WTC11 (cell line): Measurements from ENCODE around the gene GABBR2. TPM values are rescaled to one million over a fixed set of nuclear protein-coding genes. Genes with fewer than 3 reads are reported as not detected.

Experiments used
- ATAC-seq: fragments of 200-7000 bp; cut with Tn5 transposase; 2 replicates; pipeline ENCODE4 v1.10.0; 2021; ENCODE audit warnings: mild to moderate bottlenecking, moderate library complexity
- CTCF ChIA-PET: fragments of 300-600 bp; sonication (Branson Sonifier 250); formaldehyde crosslinking; loops from one replicate; lab custom pipeline; 2021; ENCODE audit warnings: antibody characterized with exemption; lab: Charles Lee
- POLR2A ChIA-PET: fragments of 350-600 bp; sonication (Branson Sonifier 250); formaldehyde crosslinking; loops from one replicate; lab custom pipeline; 2021; ENCODE audit warnings: antibody characterized with exemption; lab: Charles Lee
- DNase-seq: peaks from one replicate; pipeline ENCODE4 v3.0.0; 2021; ENCODE audit warnings: low spot score
- H3K27ac Mint-ChIP-seq: 2 replicates; pipeline ENCODE4 v1.8.0; 2021; ENCODE audit warnings: mixed read lengths
- H3K27me3 Mint-ChIP-seq: 2 replicates; pipeline ENCODE4 v1.8.0; 2021; ENCODE audit warnings: low read depth, mild to moderate bottlenecking, moderate library complexity, mixed read lengths
- H3K36me3 Mint-ChIP-seq: 2 replicates; pipeline ENCODE4 v1.8.0; 2021; ENCODE audit warnings: mixed read lengths
- H3K4me1 Mint-ChIP-seq: 2 replicates; pipeline ENCODE4 v1.8.0; 2022; ENCODE audit warnings: mixed read lengths
- H3K4me3 Mint-ChIP-seq: 2 replicates; pipeline ENCODE4 v1.8.0; 2021; ENCODE audit warnings: mild to moderate bottlenecking, moderate library complexity, mixed read lengths
- H3K9me3 Mint-ChIP-seq: 2 replicates; pipeline ENCODE4 v1.8.0; 2021; ENCODE audit warnings: mixed read lengths
- ATF1 ChIP-seq: sonication (generic); formaldehyde crosslinking; IDR thresholded peaks from 2 replicates; pipeline ENCODE4 v1.8.1; 2023; ENCODE audit warnings: mild to moderate bottlenecking, moderate library complexity, missing genetic modification reagents
- E2F1 ChIP-seq: sonication (generic); formaldehyde crosslinking; IDR thresholded peaks from 2 replicates; pipeline ENCODE4 v1.8.0; 2022; ENCODE audit warnings: mild to moderate bottlenecking, missing genetic modification reagents
- FOXP1 ChIP-seq: sonication (generic); formaldehyde crosslinking; IDR thresholded peaks from 2 replicates; pipeline ENCODE4 v1.8.0; 2022; ENCODE audit warnings: missing genetic modification reagents, mild to moderate bottlenecking, moderate library complexity, borderline replicate concordance
- HMGA2 ChIP-seq: fragments of 250-450 bp; sonication (Bioruptor Pico); IDR thresholded peaks from 2 replicates; pipeline ENCODE4 v1.4.0; 2021; ENCODE audit warnings: mild to moderate bottlenecking, moderate library complexity
- MLX ChIP-seq: sonication (generic); formaldehyde crosslinking; IDR thresholded peaks from 2 replicates; pipeline ENCODE4 v1.8.1; 2023; ENCODE audit warnings: mild to moderate bottlenecking, missing genetic modification reagents, moderate library complexity
- NR1H2 ChIP-seq: sonication (generic); formaldehyde crosslinking; IDR thresholded peaks from 2 replicates; pipeline ENCODE4 v1.9.0; 2021; ENCODE audit warnings: mild to moderate bottlenecking, moderate library complexity, missing genetic modification reagents
- NR2C2 ChIP-seq: sonication (generic); formaldehyde crosslinking; IDR thresholded peaks from 2 replicates; pipeline ENCODE4 v1.8.0; 2022; ENCODE audit warnings: mild to moderate bottlenecking, missing genetic modification reagents
- SOX15 ChIP-seq: fragments of 250-450 bp; sonication (Bioruptor Pico); IDR thresholded peaks from 2 replicates; pipeline ENCODE4 v1.9.0; 2021; ENCODE audit warnings: mild to moderate bottlenecking
- USF2 ChIP-seq: sonication (generic); formaldehyde crosslinking; IDR thresholded peaks from 2 replicates; pipeline ENCODE4 v1.8.1; 2023; ENCODE audit warnings: mild to moderate bottlenecking, missing genetic modification reagents, moderate library complexity
- ZMAT4 ChIP-seq: fragments of 250-450 bp; sonication (Bioruptor Pico); IDR thresholded peaks from 2 replicates; pipeline ENCODE4 v1.9.0; 2021; ENCODE audit warnings: mild to moderate bottlenecking
- ZNF671 ChIP-seq: fragments of 250-450 bp; sonication (Bioruptor Pico); IDR thresholded peaks from 2 replicates; pipeline ENCODE4 v1.8.0; 2021; ENCODE audit warnings: mild to moderate bottlenecking
- total RNA-seq: library from RNA; stranded (reverse); gene quantifications from 3 replicates; pipeline ENCODE4 v1.2.3, GENCODE V29; 2021
- TF ChIP-seq, protein P1 (sequence below): sonication (generic); formaldehyde crosslinking; IDR thresholded peaks from 2 replicates; pipeline ENCODE4 v1.8.1; 2022; ENCODE audit warnings: mild to moderate bottlenecking, moderate library complexity, missing genetic modification reagents
- TF ChIP-seq, protein P2 (sequence below): sonication (generic); formaldehyde crosslinking; IDR thresholded peaks from 2 replicates; pipeline ENCODE4 v1.8.1; 2022; ENCODE audit warnings: mild to moderate bottlenecking, missing genetic modification reagents, moderate library complexity, borderline replicate concordance
- TF ChIP-seq, protein P3 (sequence below): sonication (generic); formaldehyde crosslinking; IDR thresholded peaks from 2 replicates; pipeline ENCODE4 v1.8.0; 2022; ENCODE audit warnings: mild to moderate bottlenecking, missing genetic modification reagents
- TF ChIP-seq, protein P4 (sequence below): fragments of 250-450 bp; sonication (Bioruptor Pico); IDR thresholded peaks from 2 replicates; pipeline ENCODE4 v2.1.2; 2022; ENCODE audit warnings: mild to moderate bottlenecking, moderate library complexity
- TF ChIP-seq, protein P5 (sequence below): sonication (generic); formaldehyde crosslinking; conservative IDR thresholded peaks from 2 replicates; pipeline ENCODE4 v1.8.1; 2023; ENCODE audit warnings: mild to moderate bottlenecking, low read depth, missing genetic modification reagents, moderate library complexity

The GABBR2 gene
- total RNA-seq, 1 experiment from 2014 or later: 0.92 TPM

DNA sequence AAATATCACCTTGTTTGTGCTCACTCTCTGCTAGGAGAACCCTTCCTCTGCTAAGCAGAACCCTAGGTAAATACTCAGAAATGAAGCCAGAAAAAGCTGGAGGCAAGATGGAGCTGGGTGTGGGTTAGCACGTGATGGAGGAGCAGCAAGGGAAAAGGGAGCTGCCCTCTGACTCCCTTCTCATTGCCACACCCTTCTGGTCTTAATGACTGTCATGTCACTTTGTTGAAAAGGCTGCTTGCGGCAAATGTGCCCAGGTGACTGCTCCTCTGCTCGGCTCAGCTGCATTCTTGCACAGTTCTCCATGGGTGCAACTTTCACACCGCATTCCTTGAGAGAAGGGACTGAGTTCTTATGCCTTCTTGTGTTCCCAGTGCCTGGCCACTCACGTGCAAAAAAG, 416.9 kb downstream of the GABBR2 start:
- Mint-ChIP-seq H3K27me3 (peaks cover 2% of the 10 kb centered on the region; the same call in 1 of the 2 replicates), H3K36me3 (no peaks in the 10 kb centered on the region), H3K4me3 (no peak overlapping the region), H3K27ac (no peak overlapping the region), H3K9me3 (no peaks in the 10 kb centered on the region), H3K4me1 (peaks cover 29% of the 10 kb centered on the region)
- CTCF ChIA-PET: interaction anchor here (1.2 to 1.4 kb wide), 2 partner anchors 36 to 245 kb away, joined by 3 to 4 read pairs; no protein-coding TSS in a partner anchor
- DNase-seq: no peak
- TF ChIP-seq, protein P1, sequence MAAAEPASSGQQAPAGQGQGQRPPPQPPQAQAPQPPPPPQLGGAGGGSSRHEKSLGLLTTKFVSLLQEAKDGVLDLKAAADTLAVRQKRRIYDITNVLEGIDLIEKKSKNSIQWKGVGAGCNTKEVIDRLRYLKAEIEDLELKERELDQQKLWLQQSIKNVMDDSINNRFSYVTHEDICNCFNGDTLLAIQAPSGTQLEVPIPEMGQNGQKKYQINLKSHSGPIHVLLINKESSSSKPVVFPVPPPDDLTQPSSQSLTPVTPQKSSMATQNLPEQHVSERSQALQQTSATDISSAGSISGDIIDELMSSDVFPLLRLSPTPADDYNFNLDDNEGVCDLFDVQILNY: no peak
- TF ChIP-seq, protein P2, sequence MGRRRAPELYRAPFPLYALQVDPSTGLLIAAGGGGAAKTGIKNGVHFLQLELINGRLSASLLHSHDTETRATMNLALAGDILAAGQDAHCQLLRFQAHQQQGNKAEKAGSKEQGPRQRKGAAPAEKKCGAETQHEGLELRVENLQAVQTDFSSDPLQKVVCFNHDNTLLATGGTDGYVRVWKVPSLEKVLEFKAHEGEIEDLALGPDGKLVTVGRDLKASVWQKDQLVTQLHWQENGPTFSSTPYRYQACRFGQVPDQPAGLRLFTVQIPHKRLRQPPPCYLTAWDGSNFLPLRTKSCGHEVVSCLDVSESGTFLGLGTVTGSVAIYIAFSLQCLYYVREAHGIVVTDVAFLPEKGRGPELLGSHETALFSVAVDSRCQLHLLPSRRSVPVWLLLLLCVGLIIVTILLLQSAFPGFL (CRISPR knock-in tag): no peak
- TF ChIP-seq NR2C2 (CRISPR knock-in tag): no peak
- POLR2A ChIA-PET: no interaction called here
- no peak for ATAC-seq

GRCh38 chr9:98290411-98290810, 418.3 kb downstream of the GABBR2 start:
- no peak overlapping the region for H3K4me3 Mint-ChIP-seq
- peaks cover 2% of the 10 kb centered on the region; the same call in 1 of the 2 replicates for H3K27me3 Mint-ChIP-seq
- peaks cover 29% of the 10 kb centered on the region for H3K4me1 Mint-ChIP-seq
- no peak for ATAC-seq
- CTCF ChIA-PET: interaction anchor here (0.7 to 2.1 kb wide), 3 partner anchors 13 to 49 kb away, joined by 3 to 5 read pairs (median 3); no protein-coding TSS in a partner anchor
- no peak overlapping the region for H3K27ac Mint-ChIP-seq
- POLR2A ChIA-PET: interaction anchor here (1.0 kb wide), 1 partner anchor 98 kb away, joined by 3 read pairs; the partner anchor contains the start of gene CORO2A
- H3K36me3 Mint-ChIP-seq: no peaks in the 10 kb centered on the region
- DNase-seq: no peak
- H3K9me3 Mint-ChIP-seq: no peaks in the 10 kb centered on the region
- TF ChIP-seq HMGA2 (CRISPR knock-in tag) (no peak), SOX15 (CRISPR knock-in tag) (no peak), FOXP1 (CRISPR knock-in tag) (no peak), USF2 (CRISPR knock-in tag) (no peak)

DNA sequence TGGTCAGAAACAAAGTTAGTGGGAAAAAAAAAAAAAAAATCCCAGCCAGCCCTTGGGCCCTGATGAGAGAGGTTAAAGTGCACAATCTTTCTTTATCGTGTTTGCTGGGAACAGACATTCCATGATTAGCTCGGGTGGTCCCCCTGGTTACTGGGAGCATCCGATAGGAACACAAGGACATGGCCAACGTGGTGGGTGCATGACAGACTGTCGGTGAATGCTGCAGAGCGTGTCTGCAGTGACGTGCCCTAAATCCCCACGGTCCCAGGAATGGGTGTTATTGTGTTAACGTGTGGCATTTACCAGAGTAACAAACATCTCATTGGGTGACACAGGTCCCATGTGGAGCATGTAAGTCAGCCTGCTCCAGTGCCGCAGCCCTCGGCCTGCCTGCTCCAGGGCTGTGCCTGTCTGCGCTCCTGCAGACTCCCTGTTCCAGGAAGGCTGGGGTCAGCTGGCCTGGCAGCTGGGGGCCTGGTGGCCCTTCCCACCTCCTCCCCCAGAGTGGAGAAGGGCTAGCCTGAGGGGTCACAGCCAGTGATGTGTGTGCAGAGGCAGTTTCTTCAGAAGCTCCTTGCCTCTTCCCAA, 419.0 kb downstream of the GABBR2 start:
- ATAC-seq (no peak), DNase-seq (no peak)
- Mint-ChIP-seq H3K27me3 (peaks cover 5% of the 10 kb centered on the region; the same call in 1 of the 2 replicates), H3K4me1 (peaks cover 29% of the 10 kb centered on the region), H3K9me3 (no peaks in the 10 kb centered on the region), H3K4me3 (no peak overlapping the region), H3K36me3 (no peaks in the 10 kb centered on the region), H3K27ac (no peak overlapping the region)
- ChIA-PET CTCF (interaction anchor here (0.6 to 2.1 kb wide), 6 partner anchors 13 to 495 kb away, joined by 3 to 8 read pairs (median 4); partner anchors contain the start of gene TBC1D2), POLR2A (interaction anchor here (0.6 kb wide), 1 partner anchor 60 kb away, joined by 4 read pairs; no protein-coding TSS in a partner anchor)
- TF ChIP-seq ZMAT4 (no peak), ATF1 (CRISPR knock-in tag) (no peak), ZNF671 (no peak), MLX (no peak), NR1H2 (CRISPR knock-in tag) (no peak), E2F1 (CRISPR knock-in tag) (no peak)
- TF ChIP-seq, protein P2 (CRISPR knock-in tag): no peak
- TF ChIP-seq, protein P3, sequence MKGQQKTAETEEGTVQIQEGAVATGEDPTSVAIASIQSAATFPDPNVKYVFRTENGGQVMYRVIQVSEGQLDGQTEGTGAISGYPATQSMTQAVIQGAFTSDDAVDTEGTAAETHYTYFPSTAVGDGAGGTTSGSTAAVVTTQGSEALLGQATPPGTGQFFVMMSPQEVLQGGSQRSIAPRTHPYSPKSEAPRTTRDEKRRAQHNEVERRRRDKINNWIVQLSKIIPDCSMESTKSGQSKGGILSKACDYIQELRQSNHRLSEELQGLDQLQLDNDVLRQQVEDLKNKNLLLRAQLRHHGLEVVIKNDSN (CRISPR knock-in tag): no peak
- TF ChIP-seq, protein P4, sequence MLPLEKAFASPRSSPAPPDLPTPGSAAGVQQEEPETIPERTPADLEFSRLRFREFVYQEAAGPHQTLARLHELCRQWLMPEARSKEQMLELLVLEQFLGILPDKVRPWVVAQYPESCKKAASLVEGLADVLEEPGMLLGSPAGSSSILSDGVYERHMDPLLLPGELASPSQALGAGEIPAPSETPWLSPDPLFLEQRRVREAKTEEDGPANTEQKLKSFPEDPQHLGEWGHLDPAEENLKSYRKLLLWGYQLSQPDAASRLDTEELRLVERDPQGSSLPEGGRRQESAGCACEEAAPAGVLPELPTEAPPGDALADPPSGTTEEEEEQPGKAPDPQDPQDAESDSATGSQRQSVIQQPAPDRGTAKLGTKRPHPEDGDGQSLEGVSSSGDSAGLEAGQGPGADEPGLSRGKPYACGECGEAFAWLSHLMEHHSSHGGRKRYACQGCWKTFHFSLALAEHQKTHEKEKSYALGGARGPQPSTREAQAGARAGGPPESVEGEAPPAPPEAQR: no peak
- TF ChIP-seq, protein P5, sequence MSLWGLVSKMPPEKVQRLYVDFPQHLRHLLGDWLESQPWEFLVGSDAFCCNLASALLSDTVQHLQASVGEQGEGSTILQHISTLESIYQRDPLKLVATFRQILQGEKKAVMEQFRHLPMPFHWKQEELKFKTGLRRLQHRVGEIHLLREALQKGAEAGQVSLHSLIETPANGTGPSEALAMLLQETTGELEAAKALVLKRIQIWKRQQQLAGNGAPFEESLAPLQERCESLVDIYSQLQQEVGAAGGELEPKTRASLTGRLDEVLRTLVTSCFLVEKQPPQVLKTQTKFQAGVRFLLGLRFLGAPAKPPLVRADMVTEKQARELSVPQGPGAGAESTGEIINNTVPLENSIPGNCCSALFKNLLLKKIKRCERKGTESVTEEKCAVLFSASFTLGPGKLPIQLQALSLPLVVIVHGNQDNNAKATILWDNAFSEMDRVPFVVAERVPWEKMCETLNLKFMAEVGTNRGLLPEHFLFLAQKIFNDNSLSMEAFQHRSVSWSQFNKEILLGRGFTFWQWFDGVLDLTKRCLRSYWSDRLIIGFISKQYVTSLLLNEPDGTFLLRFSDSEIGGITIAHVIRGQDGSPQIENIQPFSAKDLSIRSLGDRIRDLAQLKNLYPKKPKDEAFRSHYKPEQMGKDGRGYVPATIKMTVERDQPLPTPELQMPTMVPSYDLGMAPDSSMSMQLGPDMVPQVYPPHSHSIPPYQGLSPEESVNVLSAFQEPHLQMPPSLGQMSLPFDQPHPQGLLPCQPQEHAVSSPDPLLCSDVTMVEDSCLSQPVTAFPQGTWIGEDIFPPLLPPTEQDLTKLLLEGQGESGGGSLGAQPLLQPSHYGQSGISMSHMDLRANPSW (CRISPR knock-in tag): no peak
